Body of pancreas (tissue), 4 donors: ENCODE measurements around the gene CCDC158.

Experiments
- CTCF ChIP-seq, 7 experiments: fragments of 450-650 bp in 4 of 7; fragments of 200-600 bp in 3 of 7; sonication (generic) in 3 of 7; IDR thresholded peaks; one replicate each; pipeline ENCODE4 v1.5.1; 2016 to 2019; ENCODE audit warnings: antibody characterized with exemption in 7 of 7
- POLR2A ChIP-seq, 3 donors: fragments of 450-650 bp; IDR thresholded peaks; one replicate each; pipeline ENCODE4 v1.6.1; 2016; ENCODE audit warnings: antibody characterized with exemption in 3 of 3, mild to moderate bottlenecking in 2 of 3

- no peak for TF ChIP-seq CTCF (IDR thresholded peaks at IDR 0.05)
- TF ChIP-seq POLR2A (IDR thresholded peaks at IDR 0.05), result no peak
Observed at GRCh38 chr4:76310683-76311082, 110.3 kb downstream of the CCDC158 start.
